ENCODE measurements around the gene ATP9A. TPM values are rescaled to one million over a fixed set of nuclear protein-coding genes. Genes with fewer than 3 reads are reported as not detected.
A peak's percentile ranks its signal among the peaks of the same experiment; 100 is the strongest.

ATP9A gene
- total and polyA plus RNA-seq, 2 of the 4 experiments (the other 2 are of a cell fraction), result 10.6 to 22.4 TPM

DNA sequence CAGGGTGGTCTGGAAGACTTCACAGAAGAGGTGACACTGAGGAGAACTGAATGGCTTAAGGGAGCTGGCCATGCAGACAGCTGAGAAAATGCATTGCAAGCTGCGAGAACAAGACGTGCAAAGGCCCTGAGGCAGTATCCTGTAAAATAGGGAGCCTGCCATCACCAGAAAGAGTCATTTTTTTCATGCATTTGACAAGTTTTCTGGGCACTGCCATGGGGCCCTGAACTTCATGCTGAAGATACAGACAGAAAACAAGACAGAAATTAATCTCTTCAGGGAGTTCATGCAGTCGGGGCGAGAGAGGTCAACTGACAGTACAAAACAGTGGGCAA is 196.8 kb downstream of the ATP9A start (continued):
- TF ChIP-seq MXI1 (IDR thresholded peaks at IDR 0.05; ENCODE audit: borderline replicate concordance, low read depth, low read length), result no peak
- TF ChIP-seq RAD21 (IDR thresholded peaks at IDR 0.05; ENCODE audit: low read length), result no peak
- TF ChIP-seq SMC3 (IDR thresholded peaks at IDR 0.05; ENCODE audit: low read depth, low read length), result no peak

DNA sequence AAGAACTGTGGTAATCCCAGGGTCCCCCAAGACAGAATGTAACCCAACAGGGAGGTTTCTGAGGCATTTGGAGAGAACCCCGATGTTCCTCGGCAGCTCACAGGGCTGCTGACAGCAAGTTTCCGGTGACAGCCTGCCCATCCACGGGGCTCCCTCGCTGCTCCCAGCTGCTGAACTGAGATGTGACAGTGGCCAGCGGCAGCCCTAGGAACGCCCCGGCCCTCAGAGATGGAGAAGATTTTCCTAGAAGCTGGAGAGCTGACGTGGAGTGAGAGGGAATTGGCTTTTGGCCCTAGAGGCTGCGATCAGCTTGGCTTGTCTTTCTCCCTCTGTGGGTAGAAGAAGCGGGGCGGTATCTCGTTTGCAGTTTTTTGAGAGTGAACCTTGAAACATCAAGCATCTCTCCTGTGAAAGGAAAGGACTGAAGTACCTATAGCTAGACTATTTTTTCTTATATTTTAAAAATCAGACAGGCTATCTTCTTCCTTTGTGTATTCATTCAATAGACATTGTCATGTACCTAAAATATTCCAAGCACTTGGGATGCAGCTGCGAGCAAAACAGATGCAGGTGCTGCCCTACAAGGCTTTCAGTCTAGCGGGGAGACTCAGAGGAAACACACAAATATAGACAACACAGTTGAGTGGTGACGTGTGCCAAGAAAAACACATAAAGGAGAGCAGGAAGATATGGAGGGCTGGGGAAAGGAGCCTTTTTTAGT is 197.3 kb downstream of the ATP9A start:
- Histone ChIP-seq H3K27me3 (ENCODE audit: control insufficient read depth, insufficient read depth, low read length) (peaks cover 2% of the 10 kb centered on the region), H3K36me3 (ENCODE audit: control insufficient read depth, insufficient read depth, low read length) (no peaks in the 10 kb centered on the region), H4K91ac (ENCODE audit: insufficient read depth, low read depth, low read length) (no peak overlapping the region), H2BK5ac (ENCODE audit: low read depth, low read length, poor library complexity, severe bottlenecking) (no peak overlapping the region), H2AK5ac (ENCODE audit: low read depth, low read length) (no peak overlapping the region), H2BK120ac (ENCODE audit: low read depth, low read length) (no peak overlapping the region), H3K56ac (ENCODE audit: extremely low read depth, insufficient read depth, low read length) (no peak overlapping the region), H2AK9ac (replicated peaks; ENCODE audit: low read depth, low read length, poor library complexity) (no peak overlapping the region), H3K14ac (replicated peaks; ENCODE audit: low read depth, low read length) (0 out of 2 replicates have a peak overlapping the region, but pooled peaks have one; percentile 29), H2BK20ac (ENCODE audit: low read depth, low read length) (no peak overlapping the region), H4K8ac (ENCODE audit: low read depth in 2 of 2, low read length in 2 of 2) (no peak overlapping the region), H3K9me3 (ENCODE audit: control insufficient read depth, insufficient read depth, low read length) (peaks cover 5% of the 10 kb centered on the region), H3K9me1 (ENCODE audit: insufficient read depth, low read length) (0 out of 2 replicates have a peak, but pooled peaks cover 3% of the 10 kb centered on the region), H2BK15ac (ENCODE audit: low read depth, low read length) (no peak overlapping the region), H3K27ac (ENCODE audit: insufficient read depth, low read length) (no peak overlapping the region), H3K79me1 (ENCODE audit: low read depth in 1 of 2, low read length in 2 of 2) (no peaks in the 10 kb centered on the region), H4K20me1 (ENCODE audit: insufficient read depth, low read length) (no peaks in the 10 kb centered on the region), H3K23ac (ENCODE audit: low read depth, low read length) (no peak overlapping the region), H3K18ac (ENCODE audit: low read depth, low read length) (no peak overlapping the region), H4K5ac (ENCODE audit: low read depth, low read length) (no peak overlapping the region), H2AFZ (replicated peaks; ENCODE audit: low read length, poor library complexity) (peak overlapping the region; percentile 66), H3K4me2 (ENCODE audit: low read depth, low read length) (peak overlapping the region; percentile 10; the same call in 1 of the 2 replicates), H3K4ac (ENCODE audit: low read depth, low read length) (no peak overlapping the region), H3K4me1 (ENCODE audit: control insufficient read depth, insufficient read depth, low read length) (peaks cover 4% of the 10 kb centered on the region; the same call in 1 of the 2 replicates), H3K9ac (ENCODE audit: low read depth, low read length) (no peak overlapping the region), H3K4me3 (ENCODE audit: insufficient read depth, low read depth, low read length) (no peak overlapping the region)
- ChIA-PET CTCF (no interaction called here), POLR2A (ENCODE audit: unreplicated experiment) (no interaction called here)
- dilution Hi-C loops (cut with HindIII; ENCODE audit: low sequenced_read_pairs, unreplicated experiment), result no loop called here
- DNase-seq, result peak; percentile 17
- ATAC-seq (ENCODE audit: low read depth), result peak; percentile 60
- in situ Hi-C loops (cut with MboI; ENCODE audit: low sequenced_read_pairs), result no loop called here
- WGBS, 2 experiments (ENCODE audit: extremely low coverage in 2 of 2, insufficient read length in 1 of 2), result no CpG with 5 or more reads among the region's 16 CpGs
- BruUV-seq (replicated peaks), result no TSS peak
- TF ChIP-seq CHD1 (IDR thresholded peaks at IDR 0.05; ENCODE audit: low read depth, low read length) (no peak), RFX5 (IDR thresholded peaks at IDR 0.05; ENCODE audit: low read depth, low read length) (no peak), SMC3 (IDR thresholded peaks at IDR 0.05; ENCODE audit: low read depth, low read length) (no peak), MAZ (IDR thresholded peaks at IDR 0.05; ENCODE audit: borderline replicate concordance, low read depth, low read length) (no peak), MXI1 (IDR thresholded peaks at IDR 0.05; ENCODE audit: borderline replicate concordance, low read depth, low read length) (no peak), MAFK (IDR thresholded peaks at IDR 0.05; ENCODE audit: low read depth, low read length) (no peak), POLR2A (IDR thresholded peaks at IDR 0.05; ENCODE audit: low read depth, low read length) (no peak), BHLHE40 (IDR thresholded peaks at IDR 0.05; ENCODE audit: low read depth, low read length) (no peak), FOS (IDR thresholded peaks at IDR 0.05; ENCODE audit: low read depth, low read length) (no peak), RCOR1 (IDR thresholded peaks at IDR 0.05; ENCODE audit: insufficient replicate concordance, low read length) (no peak), RAD21 (IDR thresholded peaks at IDR 0.05; ENCODE audit: low read length) (no peak), CEBPB (IDR thresholded peaks at IDR 0.05; ENCODE audit: low read depth, low read length) (no peak), NFE2L2 (IDR thresholded peaks at IDR 0.05; ENCODE audit: low read depth, low read length) (no peak)
- TF ChIP-seq, protein P1, sequence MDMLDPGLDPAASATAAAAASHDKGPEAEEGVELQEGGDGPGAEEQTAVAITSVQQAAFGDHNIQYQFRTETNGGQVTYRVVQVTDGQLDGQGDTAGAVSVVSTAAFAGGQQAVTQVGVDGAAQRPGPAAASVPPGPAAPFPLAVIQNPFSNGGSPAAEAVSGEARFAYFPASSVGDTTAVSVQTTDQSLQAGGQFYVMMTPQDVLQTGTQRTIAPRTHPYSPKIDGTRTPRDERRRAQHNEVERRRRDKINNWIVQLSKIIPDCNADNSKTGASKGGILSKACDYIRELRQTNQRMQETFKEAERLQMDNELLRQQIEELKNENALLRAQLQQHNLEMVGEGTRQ (IDR thresholded peaks at IDR 0.05; ENCODE audit: low read depth, low read length), result no peak
- TF ChIP-seq, protein P2, sequence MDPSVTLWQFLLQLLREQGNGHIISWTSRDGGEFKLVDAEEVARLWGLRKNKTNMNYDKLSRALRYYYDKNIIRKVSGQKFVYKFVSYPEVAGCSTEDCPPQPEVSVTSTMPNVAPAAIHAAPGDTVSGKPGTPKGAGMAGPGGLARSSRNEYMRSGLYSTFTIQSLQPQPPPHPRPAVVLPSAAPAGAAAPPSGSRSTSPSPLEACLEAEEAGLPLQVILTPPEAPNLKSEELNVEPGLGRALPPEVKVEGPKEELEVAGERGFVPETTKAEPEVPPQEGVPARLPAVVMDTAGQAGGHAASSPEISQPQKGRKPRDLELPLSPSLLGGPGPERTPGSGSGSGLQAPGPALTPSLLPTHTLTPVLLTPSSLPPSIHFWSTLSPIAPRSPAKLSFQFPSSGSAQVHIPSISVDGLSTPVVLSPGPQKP (IDR thresholded peaks at IDR 0.05; ENCODE audit: borderline replicate concordance, low read depth, low read length), result no peak
- intact Hi-C loops (cut with micrococcal nuclease), result no loop called here
